Measurements from ENCODE around the gene VTA1.
"Not testable (repeated sequence)": the region's sequence is repeated elsewhere in the genome, so short reads cannot be mapped to it uniquely, and the experiment has no call there.

The VTA1 gene

GRCh38 chr6:142154336-142154735 lies 7.3 kb downstream of the VTA1 start:
- H3K4me3 ChIP-seq (ENCODE audit: control insufficient read depth, low read depth, low read length), result no peak overlapping the region
- DNase-seq (ENCODE audit: low read depth), result no peak
- no peak for TF ChIP-seq CTCF (IDR thresholded peaks at IDR 0.05; ENCODE audit: control insufficient read depth, insufficient read depth, low read depth, low read length, missing control alignments)

- DNase-seq (ENCODE audit: low read depth), result no peak
- no peak for TF ChIP-seq CTCF (IDR thresholded peaks at IDR 0.05; ENCODE audit: control insufficient read depth, insufficient read depth, low read depth, low read length, missing control alignments)
- no peak overlapping the region for H3K4me3 ChIP-seq (ENCODE audit: control insufficient read depth, low read depth, low read length)
These were observed 8.0 kb downstream of the VTA1 start for GRCh38 chr6:142155091-142155490.

- peak; percentile 20 for TF ChIP-seq CTCF (IDR thresholded peaks at IDR 0.05; ENCODE audit: control insufficient read depth, insufficient read depth, low read depth, low read length, missing control alignments)
- DNase-seq (ENCODE audit: low read depth), result no peak
- no peak overlapping the region for H3K4me3 ChIP-seq (ENCODE audit: control insufficient read depth, low read depth, low read length)
These were observed 9.1 kb downstream of the VTA1 start for GRCh38 chr6:142155895-142156757.

GRCh38 chr6:142156758-142157068 lies 9.7 kb downstream of the VTA1 start:
- DNase-seq (ENCODE audit: low read depth); H3K4me3 ChIP-seq (ENCODE audit: control insufficient read depth, low read depth, low read length): not testable (repeated sequence)

GRCh38 chr6:142162780-142163179 lies 15.7 kb downstream of the VTA1 start:
- no peak for DNase-seq (ENCODE audit: low read depth)
- no peak for TF ChIP-seq CTCF (IDR thresholded peaks at IDR 0.05; ENCODE audit: control insufficient read depth, insufficient read depth, low read depth, low read length, missing control alignments)
- H3K4me3 ChIP-seq (ENCODE audit: control insufficient read depth, low read depth, low read length), result no peak overlapping the region

GRCh38 chr6:142165227-142165626 lies 18.2 kb downstream of the VTA1 start:
- no peak overlapping the region for H3K4me3 ChIP-seq (ENCODE audit: control insufficient read depth, low read depth, low read length)
- no peak for DNase-seq (ENCODE audit: low read depth)
- TF ChIP-seq CTCF (IDR thresholded peaks at IDR 0.05; ENCODE audit: control insufficient read depth, insufficient read depth, low read depth, low read length, missing control alignments), result no peak

- no peak for TF ChIP-seq CTCF (IDR thresholded peaks at IDR 0.05; ENCODE audit: control insufficient read depth, insufficient read depth, low read depth, low read length, missing control alignments)
- H3K4me3 ChIP-seq (ENCODE audit: control insufficient read depth, low read depth, low read length), result no peak overlapping the region
- DNase-seq (ENCODE audit: low read depth), result no peak
These were observed 20.0 kb downstream of the VTA1 start for GRCh38 chr6:142167071-142167470.
